Measurements from ENCODE around the gene BARHL1.
"Not testable (repeated sequence)": the region's sequence is repeated elsewhere in the genome, so short reads cannot be mapped to it uniquely, and the experiment has no call there.

Gene BARHL1

DNA sequence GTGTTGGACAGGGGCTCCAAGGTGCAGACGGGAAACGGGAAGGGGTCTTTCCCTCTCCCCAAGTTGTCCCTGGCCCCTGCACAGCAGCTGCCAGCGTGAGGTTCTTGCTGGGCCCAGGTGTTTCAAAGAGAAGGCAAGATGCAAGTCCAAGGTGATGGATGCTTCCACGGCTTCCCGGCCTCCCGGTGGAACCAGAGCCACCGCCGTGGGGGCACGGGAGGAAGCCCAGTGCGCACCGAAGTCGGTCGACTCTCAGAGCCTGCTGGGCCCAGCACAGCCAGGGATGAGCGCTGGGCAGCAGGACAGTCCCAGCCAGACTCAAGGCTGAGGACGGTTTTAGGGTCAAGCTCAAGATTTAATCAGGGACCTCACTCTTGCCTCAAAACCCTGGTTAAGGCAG, 25.2 kb upstream of the BARHL1 start:
- no peak for DNase-seq

GRCh38 chr9:132559711-132560110, 22.7 kb upstream of the BARHL1 start:
- DNase-seq: no peak

- DNase-seq: no peak
These were observed 21.7 kb upstream of the BARHL1 start for GRCh38 chr9:132560616-132561202.

- DNase-seq: no peak
These were observed 20.2 kb upstream of the BARHL1 start for GRCh38 chr9:132562306-132562573.

GRCh38 chr9:132564526-132564925, 17.9 kb upstream of the BARHL1 start:
- DNase-seq: no peak

DNA sequence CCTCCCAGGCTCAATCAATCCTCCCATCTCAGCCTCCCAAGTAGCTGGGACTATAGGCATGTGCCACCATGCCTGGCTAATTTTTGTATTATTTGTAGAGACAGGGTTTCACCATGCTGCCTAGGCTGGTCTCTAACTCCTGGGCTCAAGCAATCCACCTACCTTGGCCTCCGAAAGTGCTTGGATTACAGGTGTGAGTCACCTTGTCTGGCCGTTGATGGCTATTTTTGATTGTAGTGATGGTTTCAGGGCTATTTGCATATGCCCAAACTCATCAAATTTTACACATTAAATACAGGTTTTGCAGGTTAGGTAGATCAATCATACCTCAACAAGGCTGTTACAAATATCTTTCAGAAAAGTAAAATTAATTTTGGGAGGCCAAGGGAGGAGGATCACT, 13.6 kb upstream of the BARHL1 start:
- DNase-seq: not testable (repeated sequence)

DNA sequence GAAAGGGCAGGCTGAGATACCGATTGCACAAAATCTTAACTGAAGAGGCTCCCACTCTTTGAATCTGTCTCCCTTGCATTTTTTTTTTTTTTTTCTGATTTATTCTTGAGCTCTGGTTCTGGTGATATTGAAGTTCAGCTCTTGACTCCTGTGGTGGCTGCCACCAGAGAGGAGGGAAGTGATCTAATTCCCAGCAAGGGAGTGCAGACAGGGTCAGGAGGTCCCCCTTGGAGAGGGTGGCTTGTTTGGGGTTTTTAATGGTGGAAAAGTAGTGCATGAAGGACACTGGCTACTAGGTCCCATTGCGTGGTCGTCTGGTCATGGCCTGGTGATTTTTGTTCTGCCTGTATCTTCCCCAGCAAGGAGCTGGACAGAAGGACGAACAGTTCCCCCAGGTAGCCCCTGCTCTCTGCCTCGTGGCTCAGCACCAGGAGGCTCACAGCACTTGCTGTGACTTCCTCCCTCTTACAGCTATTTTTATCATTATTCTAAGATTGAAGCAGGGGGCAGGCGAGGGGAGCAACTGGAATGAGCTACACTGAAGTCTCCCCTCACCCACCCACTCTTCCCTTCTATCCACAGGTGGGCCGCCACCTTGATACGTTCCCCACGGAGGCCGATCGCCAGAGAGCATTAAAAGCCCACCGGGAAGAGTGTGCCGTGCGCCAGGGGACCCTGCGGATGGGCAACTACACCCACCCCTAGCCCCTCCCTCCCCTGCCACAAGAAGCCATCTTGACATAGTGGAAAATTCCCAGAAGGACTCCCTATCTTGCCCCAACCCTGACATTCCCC, 10.4 kb upstream of the BARHL1 start:
- no peak for DNase-seq

GRCh38 chr9:132572921-132573320, 9.5 kb upstream of the BARHL1 start:
- DNase-seq: no peak

DNA sequence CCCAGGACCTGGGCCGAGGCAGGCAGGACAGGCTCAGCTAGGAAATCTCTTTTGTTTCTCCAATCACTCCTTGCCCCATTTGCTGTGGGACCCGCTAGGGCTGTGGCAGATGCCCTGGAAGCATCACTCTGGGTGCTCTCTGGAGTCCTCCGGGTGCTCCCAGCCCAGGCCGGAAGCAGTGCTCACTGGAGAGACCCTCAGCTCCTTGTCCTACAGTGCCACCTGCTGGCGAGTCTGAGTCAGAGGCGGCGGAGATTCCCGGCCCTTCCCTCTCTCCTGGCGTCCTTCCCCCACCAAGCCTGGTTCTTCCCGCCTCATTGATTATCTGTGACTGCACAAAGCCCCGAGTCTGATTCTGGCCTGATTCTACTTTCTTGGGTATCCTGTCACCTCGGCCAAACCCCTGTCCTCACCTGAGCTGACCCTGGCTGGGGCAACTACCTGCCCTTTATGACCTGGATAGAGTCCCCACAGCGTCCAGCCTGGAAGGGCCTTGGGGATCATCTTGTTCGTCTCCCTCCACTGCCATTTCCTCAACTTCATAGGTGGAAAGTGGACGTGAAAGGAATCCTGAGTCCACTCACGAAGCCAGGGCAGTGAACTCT, 7.3 kb upstream of the BARHL1 start:
- no peak for DNase-seq

DNA sequence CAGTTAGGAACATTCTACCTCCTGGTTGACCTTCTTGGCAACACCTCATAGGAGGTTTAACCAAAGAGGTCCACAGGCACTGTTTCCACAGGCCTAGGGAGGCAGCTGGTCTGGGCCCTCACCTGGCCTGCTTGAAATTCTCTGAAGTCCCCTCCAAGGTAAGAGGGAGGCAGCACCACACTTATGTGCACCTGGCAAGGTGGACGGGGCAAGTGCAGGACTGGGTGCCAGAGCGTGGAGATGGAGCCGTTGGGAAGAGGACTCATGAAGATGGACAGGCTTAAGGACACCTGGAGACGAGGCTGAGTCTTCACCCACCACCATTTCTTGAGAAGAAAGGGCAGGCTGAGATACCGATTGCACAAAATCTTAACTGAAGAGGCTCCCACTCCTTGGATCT, 6.6 kb upstream of the BARHL1 start:
- DNase-seq: no peak

DNA sequence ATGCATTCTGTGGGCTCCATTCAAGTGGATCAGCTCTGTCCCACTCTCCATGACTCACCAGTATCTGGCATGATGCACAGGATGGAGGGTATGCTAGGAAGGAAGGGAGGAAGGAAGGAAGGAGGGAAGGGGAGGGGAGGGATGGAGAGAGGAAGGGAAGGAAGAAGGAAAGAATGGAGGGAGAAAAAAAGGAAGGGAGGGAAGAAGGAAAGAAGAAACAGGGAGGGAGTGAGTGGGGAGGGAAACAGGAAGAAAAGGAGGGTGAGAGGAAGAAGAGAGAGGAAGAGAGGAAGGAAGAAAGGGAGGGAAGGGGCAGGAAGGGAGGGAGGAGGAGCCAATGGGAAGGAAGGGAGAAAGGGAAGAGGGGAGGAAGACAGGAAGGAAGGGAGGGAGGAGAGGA, 5.3 kb upstream of the BARHL1 start:
- no peak for DNase-seq

DNA sequence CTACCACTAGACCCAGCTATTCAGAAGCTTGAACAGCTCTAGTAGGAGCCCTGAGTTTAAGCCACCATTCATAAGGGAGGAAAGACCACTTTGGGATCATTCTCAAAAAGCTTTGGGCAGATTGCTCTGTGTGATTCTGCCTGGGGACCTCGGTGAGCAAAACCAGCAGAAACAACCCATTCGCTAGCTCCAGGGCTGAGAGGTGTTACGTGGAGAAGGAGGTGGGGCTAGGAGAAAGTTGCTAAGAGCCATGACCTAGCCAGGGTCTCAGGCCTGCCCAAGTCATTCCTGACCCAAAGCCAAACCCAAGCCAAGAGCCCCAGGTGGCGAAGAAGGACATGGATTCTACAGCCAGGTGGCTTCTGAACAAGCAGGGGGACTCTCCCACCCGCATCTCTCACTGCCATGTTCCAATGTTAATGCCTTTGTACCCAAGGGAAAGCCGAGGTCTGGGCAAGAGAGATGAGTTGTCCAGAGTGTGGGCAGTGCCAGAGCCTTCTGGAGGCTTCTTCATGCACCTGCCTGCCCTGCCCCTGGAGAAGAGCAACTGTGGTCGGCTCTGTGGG, 4.0 kb upstream of the BARHL1 start:
- DNase-seq: no peak

DNA sequence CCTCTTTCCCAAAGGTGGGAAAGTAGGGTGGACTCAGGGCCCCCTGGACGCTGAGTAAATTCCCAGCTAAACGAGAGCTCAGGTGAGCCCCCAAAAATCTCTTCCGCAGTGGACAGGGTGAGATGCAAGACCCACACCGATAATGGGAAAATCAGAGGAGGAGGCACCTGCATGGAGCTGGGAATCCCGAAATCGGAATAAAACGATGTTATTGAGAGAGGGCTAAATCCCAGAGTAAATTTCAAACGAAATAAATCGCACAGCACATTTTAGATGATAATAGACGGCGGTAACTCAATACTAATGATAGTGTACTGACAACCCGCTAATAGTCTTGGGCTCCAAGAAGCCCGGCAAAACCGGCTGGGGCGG, 3.0 kb upstream of the BARHL1 start:
- no peak for DNase-seq

DNA sequence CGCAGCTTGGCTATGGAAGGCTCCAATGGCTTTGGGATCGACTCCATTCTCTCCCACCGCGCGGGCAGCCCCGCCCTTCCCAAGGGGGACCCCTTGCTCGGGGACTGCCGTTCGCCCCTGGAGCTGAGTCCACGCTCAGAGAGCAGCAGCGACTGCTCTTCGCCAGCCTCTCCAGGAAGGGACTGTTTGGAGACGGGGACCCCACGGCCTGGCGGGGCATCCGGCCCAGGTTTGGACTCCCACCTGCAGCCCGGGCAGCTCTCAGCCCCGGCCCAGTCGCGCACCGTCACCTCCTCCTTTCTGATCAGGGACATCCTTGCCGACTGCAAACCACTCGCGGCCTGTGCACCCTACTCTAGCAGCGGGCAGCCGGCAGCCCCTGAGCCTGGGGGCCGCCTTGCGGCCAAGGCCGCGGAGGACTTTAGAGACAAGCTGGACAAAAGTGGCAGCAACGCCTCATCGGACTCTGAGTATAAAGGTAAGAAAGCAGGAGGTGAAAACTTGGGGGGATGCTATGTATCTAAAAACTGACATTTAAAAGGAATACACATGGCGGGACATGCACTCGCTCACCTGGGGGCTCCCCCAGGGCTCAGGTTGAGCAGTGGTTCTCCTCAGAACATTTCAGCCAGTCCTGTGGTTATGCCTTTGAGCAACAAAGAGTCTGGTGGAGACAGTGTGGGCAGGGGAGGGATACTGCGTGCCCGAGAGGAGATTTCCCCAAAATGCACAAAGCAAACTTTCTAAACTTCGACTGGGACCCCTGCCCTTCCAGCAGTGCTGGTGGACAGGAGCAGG, 579 bp downstream of the BARHL1 start:
- DNase-seq: no peak

DNA sequence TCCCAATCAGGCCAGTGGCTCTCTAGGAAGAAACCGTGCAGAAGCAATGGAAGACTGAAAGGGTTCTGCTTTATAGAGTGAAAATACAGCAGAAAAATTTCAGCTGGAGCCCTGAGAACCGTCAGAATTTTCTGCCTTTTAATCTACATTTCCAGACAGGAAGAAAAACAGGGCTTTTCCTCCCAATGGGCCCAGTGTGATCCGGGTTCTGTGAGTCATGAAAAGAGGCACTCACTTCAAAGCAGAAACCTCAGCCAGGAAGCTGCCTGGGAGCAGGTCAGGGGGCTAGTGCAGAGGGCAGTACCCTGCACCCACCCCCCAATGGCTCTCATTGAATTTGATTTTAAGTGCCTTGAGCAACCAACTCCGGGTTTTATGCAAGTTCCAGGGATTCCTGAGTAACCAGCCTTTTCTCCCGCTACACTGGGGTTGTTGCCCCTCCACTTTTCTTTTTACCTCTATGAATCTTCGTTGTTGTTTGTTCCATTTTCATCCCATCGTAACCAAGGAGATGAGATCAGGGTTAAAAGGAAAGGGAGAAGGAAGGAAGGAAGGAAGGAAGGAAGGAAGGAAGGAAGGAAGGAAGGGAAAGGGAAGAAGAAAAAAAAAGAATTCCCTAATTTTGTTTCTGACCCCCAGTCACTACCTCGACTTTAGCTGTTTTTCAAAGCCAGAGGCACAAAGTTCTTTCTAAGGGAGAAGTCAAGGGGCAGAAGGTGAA, 1.3 kb downstream of the BARHL1 start:
- DNase-seq: no peak

DNA sequence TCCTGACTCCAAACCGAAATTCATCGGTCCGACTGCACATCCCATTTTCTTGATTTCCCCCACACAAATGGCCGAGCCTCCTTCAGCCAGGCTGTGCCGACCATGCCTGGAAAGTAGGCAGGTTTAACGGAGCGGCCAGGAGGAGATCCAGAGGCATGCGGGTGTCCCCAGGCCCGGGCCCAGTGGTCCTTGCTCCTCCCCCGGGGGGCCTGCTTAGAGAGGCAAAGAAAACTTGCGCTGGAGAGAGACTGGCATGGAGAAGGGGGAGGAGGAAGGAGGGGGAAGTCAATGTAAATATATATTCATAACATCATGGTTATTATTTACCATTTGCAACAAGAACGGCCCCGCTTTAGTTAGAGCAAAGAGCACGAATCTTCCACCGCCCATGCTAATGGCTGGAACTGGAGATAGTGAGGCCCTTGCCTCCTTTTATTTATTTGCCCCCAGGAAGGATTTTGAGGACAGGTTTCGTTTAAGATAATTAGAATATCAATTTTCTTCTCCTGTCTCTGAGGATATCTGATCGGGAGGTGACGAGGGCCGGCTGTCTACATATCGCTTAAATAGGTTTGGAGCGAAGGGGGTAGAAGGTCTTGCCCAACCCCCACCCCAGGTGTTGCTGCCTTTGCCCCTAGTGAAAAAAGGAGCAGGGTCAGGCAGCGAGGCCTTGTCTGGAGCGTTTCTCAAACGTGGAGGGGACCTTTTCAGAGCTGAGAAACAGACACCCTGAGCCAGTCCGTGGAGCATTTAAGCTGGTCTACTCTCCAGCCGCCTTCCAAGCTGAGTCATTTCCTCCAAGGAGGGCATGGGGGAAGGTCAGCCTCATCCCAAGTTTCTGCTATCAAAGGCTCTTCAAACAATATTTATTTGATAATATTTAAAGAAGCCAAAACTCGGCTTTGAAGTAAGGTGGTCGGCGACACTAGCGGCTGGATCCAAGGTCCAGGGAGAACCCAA, 2.5 kb downstream of the BARHL1 start:
- no peak for DNase-seq

GRCh38 chr9:132585954-132586829, 3.8 kb downstream of the BARHL1 start:
- DNase-seq: no peak

GRCh38 chr9:132586830-132587591, 4.6 kb downstream of the BARHL1 start:
- no peak for DNase-seq

DNA sequence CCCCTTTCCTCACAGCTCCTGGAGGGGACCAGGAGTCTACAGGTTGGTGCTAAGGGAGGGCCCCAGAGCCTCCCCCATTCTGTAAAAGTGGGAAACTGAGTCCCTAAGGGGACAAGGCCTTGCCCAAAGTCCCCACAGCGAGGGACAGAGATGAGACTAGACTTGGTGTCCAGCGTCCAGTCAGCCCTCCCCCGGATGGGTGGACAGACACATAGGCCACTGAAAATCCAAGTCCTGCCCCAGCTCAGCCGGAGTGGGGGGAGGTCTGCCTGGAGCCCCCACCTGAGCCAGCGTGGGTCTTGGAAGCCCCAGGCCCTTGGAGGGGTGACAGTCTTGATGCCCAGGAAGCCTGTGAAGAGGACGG, 5.2 kb downstream of the BARHL1 start:
- no peak for DNase-seq

DNA sequence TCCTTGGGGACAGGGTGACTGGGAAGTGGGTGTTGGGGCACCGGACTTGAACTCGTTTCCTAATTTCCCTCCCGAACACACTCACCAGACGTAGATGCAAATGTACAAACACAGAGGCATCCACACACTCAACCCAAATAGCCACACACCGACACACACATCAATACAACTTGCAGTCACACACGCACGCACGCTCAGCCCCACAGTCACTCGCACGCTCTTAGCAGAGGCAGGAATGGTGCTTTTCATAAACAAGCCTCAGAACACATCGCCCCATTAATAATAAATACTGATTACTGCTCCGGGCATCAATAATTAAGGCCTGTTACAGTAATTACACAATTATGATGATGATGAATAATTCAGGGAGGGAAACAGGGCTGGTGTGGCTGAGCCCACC, 5.7 kb downstream of the BARHL1 start:
- no peak for DNase-seq

All from activated T-cell treated with anti-CD3 and anti-CD28 coated beads for 4 hours (primary cell).